ENCODE results near the gene LIMS1.

DNA sequence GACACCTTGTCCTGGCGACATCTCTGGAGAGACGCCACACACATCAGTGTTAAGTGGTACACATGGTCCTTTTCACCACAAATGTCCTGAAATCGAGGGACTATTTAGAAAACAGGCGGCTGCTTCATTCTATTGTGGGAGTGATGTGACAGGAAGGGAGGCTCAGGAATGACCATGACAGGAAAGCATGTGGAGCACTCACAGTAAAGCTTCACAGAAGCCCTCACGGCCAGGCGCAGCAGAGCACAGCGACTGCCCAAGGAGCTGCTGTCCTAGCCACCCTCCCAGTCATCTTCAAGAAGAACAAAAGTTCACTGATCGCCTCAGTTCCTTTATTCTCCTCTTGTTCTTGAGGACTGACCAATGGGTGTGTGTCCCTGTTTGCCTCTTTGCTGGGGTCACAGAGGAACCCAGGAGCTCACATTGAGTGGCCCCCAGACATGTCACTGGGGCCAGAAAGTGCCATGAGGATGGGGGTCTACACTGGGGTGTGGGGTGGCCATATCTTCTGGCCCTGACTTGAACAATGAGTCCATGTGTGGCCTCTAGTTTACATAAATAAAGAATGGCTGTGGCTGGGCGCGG, 100.4 kb downstream of the LIMS1 start:
- TF ChIP-seq ZKSCAN1 (IDR thresholded peaks at IDR 0.05; ENCODE audit: low read length): no peak
- TF ChIP-seq, protein P1, sequence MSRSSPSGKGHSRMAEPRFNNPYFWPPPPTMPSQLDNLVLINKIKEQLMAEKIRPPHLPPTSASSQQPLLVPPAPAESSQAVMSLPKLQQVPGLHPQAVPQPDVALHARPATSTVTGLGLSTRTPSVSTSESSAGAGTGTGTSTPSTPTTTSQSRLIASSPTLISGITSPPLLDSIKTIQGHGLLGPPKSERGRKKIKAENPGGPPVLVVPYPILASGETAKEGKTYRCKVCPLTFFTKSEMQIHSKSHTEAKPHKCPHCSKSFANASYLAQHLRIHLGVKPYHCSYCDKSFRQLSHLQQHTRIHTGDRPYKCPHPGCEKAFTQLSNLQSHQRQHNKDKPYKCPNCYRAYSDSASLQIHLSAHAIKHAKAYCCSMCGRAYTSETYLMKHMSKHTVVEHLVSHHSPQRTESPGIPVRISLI (CRISPR knock-in tag; IDR thresholded peaks at IDR 0.05; ENCODE audit: borderline replicate concordance): no peak
- TF ChIP-seq, protein P2, sequence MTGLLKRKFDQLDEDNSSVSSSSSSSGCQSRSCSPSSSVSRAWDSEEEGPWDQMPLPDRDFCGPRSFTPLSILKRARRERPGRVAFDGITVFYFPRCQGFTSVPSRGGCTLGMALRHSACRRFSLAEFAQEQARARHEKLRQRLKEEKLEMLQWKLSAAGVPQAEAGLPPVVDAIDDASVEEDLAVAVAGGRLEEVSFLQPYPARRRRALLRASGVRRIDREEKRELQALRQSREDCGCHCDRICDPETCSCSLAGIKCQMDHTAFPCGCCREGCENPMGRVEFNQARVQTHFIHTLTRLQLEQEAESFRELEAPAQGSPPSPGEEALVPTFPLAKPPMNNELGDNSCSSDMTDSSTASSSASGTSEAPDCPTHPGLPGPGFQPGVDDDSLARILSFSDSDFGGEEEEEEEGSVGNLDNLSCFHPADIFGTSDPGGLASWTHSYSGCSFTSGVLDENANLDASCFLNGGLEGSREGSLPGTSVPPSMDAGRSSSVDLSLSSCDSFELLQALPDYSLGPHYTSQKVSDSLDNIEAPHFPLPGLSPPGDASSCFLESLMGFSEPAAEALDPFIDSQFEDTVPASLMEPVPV (CRISPR knock-in tag; IDR thresholded peaks at IDR 0.05): no peak
- no peak for TF ChIP-seq ZNF792 (CRISPR knock-in tag; IDR thresholded peaks at IDR 0.05)
- TF ChIP-seq KLF9 (CRISPR knock-in tag; IDR thresholded peaks at IDR 0.05; ENCODE audit: low read depth): no peak
- no peak for TF ChIP-seq PHF21A (CRISPR knock-in tag; IDR thresholded peaks at IDR 0.05)
